GM21529 (cell line): ENCODE results near the gene ARSJ.

Experiments
- ATAC-seq: cut with Tn5 transposase; IDR thresholded peaks from one replicate; pipeline ENCODE4 v1.9.1; 2021; ENCODE audit not compliant: unreplicated experiment

Gene ARSJ

DNA sequence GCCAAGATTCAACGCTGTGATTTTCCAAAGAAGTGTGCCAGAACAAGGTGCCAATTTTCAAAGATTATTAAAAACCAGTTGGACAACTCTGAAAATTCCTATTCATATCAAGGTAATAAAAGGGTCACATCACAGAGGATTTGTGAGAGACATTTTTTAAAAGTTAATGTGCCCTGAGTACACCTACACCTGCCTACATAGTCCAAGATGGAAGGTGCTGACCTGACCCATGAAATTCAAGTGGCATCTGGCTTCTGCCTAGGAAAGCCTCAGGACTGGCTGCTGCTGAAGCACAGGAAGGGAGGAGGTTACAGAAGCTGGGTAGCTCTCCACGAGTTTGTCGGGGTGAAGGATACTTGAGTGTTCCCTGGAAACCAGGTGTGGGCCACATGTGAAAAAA lies 11.4 kb upstream of the ARSJ start:
- ATAC-seq = no peak

DNA sequence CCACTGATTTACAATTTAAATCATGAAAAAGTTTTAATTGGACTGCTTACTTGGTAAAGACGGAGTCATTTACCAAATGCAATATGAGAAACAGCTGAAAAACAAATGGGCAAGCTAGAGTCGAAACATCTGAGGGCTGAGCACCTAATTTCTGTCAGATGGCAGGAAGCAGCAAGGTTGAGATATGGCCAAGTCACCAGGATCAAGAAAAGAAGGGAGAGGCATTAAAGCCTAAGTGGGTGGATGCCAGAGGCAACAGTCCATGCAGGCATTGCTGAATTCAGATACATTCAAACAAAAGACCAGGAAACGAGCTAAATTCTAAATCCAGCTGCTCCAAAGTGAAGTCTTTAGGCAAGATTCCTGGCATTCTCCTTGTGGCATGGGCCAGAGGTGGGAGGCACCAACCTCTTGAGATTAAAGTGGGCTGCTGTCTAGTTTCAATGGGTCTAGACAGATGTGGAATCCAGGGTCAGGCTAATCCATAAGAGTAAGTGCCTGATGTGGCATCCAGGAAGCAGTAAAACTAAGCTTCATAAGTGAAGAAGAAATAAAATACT lies 8.0 kb upstream of the ARSJ start:
- ATAC-seq = no peak

DNA sequence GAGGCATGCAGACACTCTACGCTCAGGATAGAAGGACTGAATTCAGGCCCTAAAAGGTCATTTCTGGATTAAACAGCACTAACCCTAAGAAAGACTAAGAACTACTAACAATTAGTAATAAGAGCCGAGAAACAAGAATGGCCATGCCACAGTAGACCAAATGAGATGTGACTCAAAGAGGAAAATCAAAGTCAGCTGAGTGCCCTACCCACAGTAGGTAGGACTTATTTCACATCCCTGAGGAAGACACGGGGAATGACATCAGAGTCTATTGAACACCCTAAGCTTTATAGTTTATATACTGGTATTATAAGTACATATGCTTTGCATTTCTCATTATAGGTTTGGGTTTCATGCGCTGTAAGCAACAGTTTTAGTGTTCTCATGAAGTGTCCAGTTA lies 2.7 kb upstream of the ARSJ start:
- no peak for ATAC-seq

GRCh38 chr4:113981591-113981990 lies 2.1 kb upstream of the ARSJ start:
- no peak for ATAC-seq

DNA sequence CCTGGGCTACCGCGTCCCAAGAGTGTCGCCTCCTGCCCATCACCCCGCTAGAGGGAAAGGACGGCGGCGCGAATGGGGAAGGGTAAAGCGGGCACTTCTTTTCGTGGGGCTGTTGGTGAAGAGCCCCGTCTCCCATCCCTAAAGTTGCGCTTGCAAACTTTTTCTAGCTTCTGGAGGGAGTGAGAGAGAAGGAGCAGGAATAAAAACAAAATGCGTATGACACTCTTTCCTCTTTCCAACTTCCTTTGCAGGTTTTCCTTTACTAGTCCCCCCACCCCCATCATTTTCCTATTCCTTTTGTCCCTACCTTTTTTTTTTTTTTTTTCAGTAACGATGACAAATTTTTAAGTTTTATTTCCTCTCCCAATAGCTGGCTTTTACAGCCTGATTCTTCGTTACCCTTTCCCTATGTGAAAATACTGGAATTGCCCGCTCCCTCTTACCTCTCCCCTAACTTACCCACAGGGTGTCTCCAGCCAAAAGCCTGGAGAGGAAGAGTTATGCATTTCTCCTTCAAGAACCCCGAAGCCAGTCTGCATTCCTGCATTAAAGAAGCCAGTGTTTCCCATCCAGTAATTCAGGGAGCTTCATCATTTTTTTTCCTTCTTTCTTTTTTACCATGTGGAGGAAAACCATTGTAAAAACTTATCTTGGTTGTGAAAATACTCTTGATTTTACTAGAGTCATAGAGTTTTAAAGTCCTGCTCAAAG lies 613 bp upstream of the ARSJ start:
- ATAC-seq = no peak

GRCh38 chr4:113978561-113979147 lies 793 bp downstream of the ARSJ start:
- no peak for ATAC-seq

DNA sequence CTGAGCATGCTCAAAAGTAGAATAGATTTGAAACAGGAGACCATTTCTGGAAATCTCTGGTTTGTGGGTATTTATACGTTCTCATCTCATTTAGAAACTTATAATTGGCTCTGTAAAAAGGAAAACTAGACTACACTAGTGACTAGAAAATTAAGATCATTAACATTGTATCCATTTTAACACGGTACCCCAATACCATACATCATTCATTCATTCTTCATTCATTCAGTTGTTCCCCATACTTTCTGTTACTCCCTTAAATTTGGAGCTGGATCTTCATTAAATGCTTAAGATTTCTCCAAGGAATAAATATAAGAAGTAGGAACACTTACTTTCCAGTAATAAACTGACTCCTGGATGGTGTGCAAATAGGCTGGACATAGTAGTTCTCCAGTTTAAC lies 1.3 kb downstream of the ARSJ start:
- no peak for ATAC-seq

GRCh38 chr4:113977526-113977855 lies 2.0 kb downstream of the ARSJ start:
- no peak for ATAC-seq

DNA sequence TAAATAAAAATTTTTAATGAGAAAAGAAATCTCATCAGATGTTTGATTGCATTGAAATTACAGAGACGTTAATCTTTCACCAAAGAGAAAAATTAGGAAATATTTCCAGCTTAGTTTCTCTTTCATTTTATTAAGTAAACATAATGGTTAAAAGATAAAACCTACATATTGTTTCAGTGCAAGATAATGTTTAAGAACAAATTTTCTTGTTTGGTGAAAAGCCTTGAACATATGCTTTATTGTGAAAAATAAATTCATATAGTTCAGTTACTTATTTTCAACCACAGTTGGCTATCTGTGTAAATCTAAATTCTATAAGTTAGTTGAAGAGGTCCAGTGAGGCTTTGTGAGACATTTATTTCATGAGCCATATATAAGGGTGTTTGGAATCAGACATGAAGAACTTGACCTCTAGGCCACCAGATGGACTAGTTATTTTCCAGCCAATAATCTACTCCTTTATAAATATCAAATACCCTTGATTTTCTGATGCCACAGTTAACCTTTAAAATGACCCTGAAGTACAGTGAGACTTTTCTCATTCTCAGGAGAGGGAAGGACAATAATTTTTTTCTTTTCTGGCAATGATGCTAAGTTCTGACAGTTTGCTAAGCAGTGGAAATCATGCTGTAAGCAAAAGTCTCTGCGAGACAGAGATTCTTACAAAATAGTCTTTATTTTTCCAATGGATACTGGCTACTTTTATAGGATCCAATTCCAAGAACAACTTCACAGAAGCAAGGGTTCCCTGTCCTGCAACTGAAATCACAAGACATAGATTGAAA lies 2.5 kb downstream of the ARSJ start:
- no peak for ATAC-seq

DNA sequence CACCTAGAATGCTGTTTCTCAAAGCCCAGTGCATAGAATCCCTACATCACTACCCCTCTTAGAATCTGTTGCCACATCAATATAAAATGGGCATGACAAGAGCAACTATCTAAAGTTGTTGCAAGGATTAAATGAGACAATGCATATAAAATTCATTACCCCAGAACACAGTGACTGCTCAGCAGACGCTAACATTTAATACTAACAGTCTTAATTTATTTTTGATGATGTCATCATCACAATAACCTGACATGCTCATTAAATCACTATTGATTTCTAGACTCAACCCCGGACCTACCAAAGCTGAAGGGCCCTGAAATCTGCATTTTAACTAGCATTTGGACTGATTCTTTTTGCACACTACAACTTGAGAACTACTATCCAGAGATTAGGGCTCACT lies 3.9 kb downstream of the ARSJ start:
- ATAC-seq = no peak

- no peak for ATAC-seq
Observed at GRCh38 chr4:113974467-113974866, 5.0 kb downstream of the ARSJ start.

DNA sequence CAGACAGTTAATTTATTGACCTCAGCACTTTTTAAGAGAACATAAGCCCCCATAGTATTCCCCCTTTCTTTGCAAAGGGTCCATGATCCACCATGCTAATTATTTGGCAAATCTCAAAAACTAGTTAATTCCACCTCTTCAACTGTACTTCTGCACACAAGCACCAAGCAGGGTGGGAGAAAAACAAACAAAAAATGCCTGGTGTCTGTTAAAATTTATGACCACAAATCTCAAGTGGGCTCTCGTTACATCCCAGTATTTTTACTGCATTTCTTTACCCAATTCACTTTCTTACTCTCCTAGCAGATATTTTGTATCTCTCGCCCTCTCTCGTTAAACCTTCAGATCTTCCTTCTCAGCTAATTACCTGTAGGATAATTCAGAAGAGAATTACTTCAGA lies 6.1 kb downstream of the ARSJ start:
- no peak for ATAC-seq

DNA sequence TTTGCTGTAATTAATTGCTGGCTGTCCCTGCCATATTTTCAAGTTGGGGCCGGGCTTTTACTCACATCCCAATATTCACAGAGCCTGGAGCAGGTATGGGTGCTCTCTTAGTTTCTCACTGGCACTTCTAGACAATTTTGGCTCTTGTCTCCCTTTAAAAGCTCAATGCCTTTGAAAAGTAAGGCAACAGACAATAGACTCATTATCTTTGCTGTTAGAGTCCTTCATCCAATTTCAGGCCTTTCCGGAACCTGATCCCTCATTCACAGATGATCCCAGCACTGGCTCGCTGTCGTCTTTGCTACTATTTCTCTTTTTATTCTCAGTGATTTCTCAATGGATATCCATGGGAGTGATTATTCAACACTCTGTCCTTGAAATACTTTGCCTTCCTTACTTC lies 6.7 kb downstream of the ARSJ start:
- ATAC-seq = no peak

DNA sequence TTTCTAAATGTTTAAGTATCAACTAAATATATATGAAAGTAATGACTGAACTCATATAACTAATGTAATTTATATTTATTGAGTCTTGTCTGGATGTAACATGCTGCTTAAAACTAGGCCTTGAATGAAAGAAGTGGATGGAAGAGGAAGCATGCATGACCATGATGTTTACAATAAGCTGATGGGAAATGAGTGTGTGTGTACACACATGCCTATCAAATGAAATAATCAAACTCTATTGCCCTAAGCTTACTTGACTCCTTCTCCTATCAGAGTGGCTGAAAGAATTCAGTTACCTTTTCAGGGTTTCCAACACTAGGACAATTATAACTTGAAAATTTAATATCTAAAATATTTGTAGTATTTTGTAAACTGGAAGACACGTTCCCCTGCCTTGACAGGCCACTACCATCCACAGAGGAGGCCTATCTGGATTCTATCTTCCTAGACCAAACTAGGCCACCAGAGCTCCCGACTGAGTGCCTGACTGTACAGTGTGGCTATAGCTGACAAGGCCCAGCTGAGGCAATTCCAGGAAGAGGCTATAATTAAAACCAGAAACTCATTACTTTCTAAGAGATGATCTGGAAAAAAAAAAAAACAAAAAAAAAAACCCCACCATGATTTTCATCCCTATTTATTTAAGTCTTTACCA lies 7.6 kb downstream of the ARSJ start:
- ATAC-seq = no peak

DNA sequence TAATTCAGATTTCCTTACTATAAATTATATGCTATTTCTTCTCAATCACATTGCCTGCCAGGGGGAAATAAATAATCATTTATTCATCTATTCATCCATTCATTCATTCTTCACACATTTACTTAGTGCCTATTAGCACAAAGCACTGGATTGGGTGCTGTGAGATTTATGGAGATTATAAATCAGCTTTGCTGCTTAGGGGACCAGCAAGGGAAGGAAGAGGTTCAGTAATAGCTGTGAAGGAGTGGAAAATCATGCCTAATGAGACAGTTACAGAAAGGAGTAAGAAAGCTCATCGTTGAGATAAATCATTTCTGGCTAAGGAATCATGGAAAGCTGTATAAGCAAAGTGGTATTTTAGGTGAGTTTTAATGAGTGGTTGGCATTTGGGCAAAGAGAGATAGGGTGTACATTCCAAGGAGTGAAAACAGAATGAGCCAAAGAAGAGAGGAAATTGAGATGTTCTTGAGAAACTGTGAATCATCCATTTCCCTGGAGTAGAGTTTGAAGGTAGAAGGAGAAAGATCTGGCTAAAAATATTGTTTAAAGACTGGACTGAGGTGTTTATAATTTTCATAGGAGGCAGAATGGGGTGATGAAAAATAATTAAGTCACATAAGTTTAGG lies 9.6 kb downstream of the ARSJ start:
- ATAC-seq = no peak

- ATAC-seq = no peak
Observed at GRCh38 chr4:113968473-113968872, 11.0 kb downstream of the ARSJ start.

DNA sequence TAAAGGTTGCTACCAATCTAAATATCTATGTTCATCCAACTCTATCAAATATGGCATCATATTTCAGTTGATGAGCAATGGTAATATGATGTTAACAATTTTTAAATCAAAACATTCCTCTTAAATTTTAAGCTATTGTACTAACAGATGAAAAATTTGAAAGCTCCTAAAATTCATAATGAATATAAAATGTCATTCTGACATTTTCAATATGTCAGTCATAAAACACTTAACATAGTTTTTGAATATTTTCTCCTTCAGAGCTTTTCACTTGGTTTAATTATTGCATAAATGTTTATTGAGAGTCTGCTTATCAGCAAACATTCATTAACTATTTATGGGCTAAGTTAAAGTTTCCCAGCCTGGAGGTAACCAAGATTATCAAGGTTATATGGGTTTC lies 11.8 kb downstream of the ARSJ start:
- no peak for ATAC-seq

DNA sequence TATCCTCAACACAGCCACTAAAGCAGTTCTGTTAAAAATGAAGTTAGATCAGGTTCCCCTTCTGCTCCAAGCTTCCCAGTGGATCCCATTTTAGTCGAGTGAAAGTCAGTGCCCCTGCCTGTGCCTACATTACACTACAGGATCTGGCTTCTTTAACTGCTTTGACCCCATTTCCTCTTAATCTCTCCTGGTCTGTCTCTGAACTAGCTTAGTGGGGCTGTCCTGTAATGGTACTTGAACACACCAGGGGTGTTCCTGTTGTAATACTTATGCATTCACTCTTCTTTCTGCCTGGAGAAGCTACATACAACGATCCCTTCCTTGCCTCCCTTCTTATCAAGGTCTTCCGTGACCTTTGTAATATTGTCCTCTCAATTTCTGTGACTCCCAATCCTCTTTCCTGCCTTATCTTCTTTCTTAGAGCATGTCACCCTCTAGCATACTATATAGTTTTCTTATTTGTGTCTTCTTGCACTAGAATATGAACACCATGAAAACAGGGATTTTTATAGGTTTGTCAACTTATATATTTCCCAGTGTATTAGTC lies 16.7 kb downstream of the ARSJ start:
- no peak for ATAC-seq

DNA sequence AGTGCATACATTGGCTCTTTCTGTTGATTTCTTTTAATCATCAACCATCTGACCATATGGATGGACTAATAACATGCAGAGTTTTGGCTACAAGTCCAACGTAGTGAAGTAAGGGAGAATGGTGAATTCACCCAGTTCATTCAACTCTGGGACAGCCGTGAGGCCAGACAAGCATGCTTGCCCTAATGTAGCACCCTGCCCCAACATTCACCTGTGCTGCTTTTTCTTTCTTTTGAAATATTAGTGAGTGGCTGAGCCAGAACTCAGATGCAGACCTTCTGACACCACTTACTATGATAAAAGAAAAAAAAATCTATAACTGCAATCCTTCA lies 17.5 kb downstream of the ARSJ start:
- no peak for ATAC-seq

DNA sequence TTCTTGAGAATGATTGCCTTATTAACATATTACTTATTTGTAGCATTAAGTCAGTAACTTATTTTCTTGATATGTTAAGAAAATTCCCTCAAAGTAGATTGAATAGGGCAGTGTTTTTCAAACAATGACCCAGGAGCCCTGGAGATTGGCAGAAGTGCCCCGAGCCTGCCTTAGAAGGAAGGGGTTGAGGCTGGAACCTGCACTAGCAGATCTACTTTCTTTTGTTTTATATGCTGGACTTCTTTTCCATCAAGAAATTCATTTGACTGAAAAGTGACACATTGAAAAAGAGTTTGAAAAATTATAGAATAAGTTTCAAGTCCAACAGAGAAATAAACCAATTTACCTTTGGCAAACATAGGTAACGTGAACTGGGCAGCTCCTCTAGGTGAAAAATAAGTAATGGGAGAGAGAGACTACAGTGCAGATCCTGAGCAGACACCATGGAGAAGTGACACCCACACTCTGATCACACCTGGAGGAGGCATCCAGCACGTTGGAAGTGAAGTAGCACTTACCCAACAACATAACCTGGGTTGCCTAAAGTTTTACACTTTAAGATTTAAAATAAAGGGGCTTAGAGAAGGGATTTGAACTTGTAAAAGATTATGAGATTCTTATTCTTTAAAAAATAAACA lies 18.6 kb downstream of the ARSJ start:
- ATAC-seq = no peak

DNA sequence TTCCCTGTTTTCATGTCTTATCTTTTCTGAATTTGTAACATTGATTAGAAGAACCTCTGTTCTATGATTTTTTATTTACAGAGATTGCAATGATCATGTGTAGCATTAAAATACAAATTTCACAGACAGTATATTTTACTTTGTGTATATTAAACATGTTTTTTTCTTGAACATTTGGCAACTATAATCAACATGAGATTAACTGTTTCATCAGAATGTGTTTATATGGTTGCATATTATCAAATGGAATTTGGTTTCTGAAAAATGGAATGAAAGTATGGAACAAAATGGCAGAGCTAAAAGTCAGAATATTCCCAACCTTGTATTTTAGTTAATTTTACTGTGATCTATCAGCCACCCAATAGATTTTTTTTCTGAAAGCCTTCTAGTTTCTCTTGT lies 19.9 kb downstream of the ARSJ start:
- ATAC-seq = no peak
